ENCODE results near the gene HMOX1. TPM values are rescaled to one million over a fixed set of nuclear protein-coding genes. Genes with fewer than 3 reads are reported as not detected.

Gene HMOX1
- total and polyA plus RNA-seq, 2 of the 13 experiments (the other 11 are each of a cell fraction or from before 2014, with no cell fraction given) = 53.6 to 67.4 TPM

DNA sequence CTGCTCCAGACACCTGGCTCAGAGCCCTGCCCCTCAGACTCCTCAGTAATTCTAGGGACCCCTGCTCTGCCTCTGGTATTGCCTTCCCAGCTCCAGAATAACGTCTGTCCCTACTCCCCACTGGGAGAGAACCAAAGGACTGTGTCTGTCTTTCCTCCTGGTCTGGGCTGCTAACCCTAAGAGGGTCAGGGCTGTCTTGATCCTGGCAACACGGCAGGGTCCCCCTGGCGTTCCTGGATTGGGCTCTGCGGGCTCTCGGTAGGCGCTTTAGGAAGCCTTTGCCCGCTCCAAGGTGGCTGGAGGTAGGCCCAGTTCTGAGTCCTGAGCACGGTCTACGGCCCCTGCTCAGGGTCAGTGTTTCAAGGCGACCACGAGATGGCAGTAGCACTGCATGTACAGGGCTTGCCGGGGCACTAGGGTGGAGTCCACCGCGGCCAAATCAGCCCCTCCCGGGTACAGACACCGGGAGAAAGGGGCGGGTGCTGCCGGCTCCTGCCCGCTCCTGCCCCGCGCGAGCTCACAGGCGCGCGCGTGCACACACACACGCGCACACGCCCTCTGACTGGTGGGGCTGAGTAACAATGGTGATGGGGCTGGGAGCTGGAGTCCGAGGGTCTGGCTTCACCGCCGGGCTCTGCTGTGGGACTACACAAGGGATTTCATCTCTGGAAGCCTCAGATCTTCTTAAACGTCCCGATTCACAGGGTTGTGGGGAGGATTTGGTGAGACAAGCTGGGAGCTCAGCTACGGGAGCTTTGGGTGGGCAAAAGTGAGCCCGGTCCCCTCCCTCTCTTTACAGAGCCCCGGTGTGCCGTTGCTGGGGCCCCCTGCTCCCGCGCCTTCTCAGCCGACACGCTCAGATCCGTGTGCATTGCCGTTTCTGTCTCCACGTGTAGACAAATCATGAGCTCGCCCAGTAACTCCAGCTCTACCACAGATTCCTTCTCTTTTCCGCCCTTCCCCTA, 30.1 kb upstream of the HMOX1 start (continued):
- TF ChIP-seq, protein P1, sequence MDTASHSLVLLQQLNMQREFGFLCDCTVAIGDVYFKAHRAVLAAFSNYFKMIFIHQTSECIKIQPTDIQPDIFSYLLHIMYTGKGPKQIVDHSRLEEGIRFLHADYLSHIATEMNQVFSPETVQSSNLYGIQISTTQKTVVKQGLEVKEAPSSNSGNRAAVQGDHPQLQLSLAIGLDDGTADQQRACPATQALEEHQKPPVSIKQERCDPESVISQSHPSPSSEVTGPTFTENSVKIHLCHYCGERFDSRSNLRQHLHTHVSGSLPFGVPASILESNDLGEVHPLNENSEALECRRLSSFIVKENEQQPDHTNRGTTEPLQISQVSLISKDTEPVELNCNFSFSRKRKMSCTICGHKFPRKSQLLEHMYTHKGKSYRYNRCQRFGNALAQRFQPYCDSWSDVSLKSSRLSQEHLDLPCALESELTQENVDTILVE (CRISPR knock-in tag; IDR thresholded peaks at IDR 0.05) = no peak
- TF ChIP-seq RBFOX2 (IDR thresholded peaks at IDR 0.05; ENCODE audit: low read depth, low read length) (peak; percentile 73), YEATS4 (CRISPR knock-in tag; IDR thresholded peaks at IDR 0.05; ENCODE audit: borderline replicate concordance) (peak; percentile 58; the same call in 1 of the 2 replicates), ZNF343 (CRISPR knock-in tag; IDR thresholded peaks at IDR 0.05) (no peak), ZBTB7A (CRISPR knock-in tag; IDR thresholded peaks at IDR 0.05) (peak; percentile 70), ZBTB42 (CRISPR knock-in tag; IDR thresholded peaks at IDR 0.05) (no peak), HNF4G (IDR thresholded peaks at IDR 0.05; ENCODE audit: borderline replicate concordance, low read depth, low read length) (peak; percentile 15; the same call in 1 of the 2 replicates), HNF4G (CRISPR knock-in tag; IDR thresholded peaks at IDR 0.05; ENCODE audit: borderline replicate concordance, low read depth) (no peak), TAF1 (CRISPR knock-in tag; IDR thresholded peaks at IDR 0.05) (peak; percentile 42; the same call in 1 of the 2 replicates), SMAD3 (CRISPR knock-in tag; IDR thresholded peaks at IDR 0.05) (0 out of 2 replicates have a peak, but pooled peaks have one; percentile 29), ELF4 (CRISPR knock-in tag; IDR thresholded peaks at IDR 0.05; ENCODE audit: borderline replicate concordance) (no peak), FOXP1 (IDR thresholded peaks at IDR 0.05) (no peak), FOXP1 (CRISPR knock-in tag; IDR thresholded peaks at IDR 0.05) (no peak), AKAP8 (CRISPR knock-in tag; IDR thresholded peaks at IDR 0.05) (peak; percentile 76; the same call in 1 of the 2 replicates), ZMYM2 (CRISPR knock-in tag; IDR thresholded peaks at IDR 0.05) (no peak), ZFY (CRISPR knock-in tag; IDR thresholded peaks at IDR 0.05) (peak; percentile 52; the same call in 1 of the 2 replicates), PHF20 (CRISPR knock-in tag; IDR thresholded peaks at IDR 0.05) (no peak)
- TF ChIP-seq, protein P2, sequence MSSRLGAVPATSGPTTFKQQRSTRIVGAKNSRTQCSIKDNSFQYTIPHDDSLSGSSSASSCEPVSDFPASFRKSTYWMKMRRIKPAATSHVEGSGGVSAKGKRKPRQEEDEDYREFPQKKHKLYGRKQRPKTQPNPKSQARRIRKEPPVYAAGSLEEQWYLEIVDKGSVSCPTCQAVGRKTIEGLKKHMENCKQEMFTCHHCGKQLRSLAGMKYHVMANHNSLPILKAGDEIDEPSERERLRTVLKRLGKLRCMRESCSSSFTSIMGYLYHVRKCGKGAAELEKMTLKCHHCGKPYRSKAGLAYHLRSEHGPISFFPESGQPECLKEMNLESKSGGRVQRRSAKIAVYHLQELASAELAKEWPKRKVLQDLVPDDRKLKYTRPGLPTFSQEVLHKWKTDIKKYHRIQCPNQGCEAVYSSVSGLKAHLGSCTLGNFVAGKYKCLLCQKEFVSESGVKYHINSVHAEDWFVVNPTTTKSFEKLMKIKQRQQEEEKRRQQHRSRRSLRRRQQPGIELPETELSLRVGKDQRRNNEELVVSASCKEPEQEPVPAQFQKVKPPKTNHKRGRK (CRISPR knock-in tag; IDR thresholded peaks at IDR 0.05) = no peak
- TF ChIP-seq, protein P3, sequence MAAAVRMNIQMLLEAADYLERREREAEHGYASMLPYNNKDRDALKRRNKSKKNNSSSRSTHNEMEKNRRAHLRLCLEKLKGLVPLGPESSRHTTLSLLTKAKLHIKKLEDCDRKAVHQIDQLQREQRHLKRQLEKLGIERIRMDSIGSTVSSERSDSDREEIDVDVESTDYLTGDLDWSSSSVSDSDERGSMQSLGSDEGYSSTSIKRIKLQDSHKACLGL (CRISPR knock-in tag; IDR thresholded peaks at IDR 0.05) = 0 out of 2 replicates have a peak, but pooled peaks have one; percentile 42
- TF ChIP-seq, protein P4, sequence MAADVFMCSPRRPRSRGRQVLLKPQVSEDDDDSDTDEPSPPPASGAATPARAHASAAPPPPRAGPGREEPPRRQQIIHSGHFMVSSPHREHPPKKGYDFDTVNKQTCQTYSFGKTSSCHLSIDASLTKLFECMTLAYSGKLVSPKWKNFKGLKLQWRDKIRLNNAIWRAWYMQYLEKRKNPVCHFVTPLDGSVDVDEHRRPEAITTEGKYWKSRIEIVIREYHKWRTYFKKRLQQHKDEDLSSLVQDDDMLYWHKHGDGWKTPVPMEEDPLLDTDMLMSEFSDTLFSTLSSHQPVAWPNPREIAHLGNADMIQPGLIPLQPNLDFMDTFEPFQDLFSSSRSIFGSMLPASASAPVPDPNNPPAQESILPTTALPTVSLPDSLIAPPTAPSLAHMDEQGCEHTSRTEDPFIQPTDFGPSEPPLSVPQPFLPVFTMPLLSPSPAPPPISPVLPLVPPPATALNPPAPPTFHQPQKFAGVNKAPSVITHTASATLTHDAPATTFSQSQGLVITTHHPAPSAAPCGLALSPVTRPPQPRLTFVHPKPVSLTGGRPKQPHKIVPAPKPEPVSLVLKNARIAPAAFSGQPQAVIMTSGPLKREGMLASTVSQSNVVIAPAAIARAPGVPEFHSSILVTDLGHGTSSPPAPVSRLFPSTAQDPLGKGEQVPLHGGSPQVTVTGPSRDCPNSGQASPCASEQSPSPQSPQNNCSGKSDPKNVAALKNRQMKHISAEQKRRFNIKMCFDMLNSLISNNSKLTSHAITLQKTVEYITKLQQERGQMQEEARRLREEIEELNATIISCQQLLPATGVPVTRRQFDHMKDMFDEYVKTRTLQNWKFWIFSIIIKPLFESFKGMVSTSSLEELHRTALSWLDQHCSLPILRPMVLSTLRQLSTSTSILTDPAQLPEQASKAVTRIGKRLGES (CRISPR knock-in tag; IDR thresholded peaks at IDR 0.05; ENCODE audit: borderline replicate concordance) = no peak
- TF ChIP-seq, protein P5, sequence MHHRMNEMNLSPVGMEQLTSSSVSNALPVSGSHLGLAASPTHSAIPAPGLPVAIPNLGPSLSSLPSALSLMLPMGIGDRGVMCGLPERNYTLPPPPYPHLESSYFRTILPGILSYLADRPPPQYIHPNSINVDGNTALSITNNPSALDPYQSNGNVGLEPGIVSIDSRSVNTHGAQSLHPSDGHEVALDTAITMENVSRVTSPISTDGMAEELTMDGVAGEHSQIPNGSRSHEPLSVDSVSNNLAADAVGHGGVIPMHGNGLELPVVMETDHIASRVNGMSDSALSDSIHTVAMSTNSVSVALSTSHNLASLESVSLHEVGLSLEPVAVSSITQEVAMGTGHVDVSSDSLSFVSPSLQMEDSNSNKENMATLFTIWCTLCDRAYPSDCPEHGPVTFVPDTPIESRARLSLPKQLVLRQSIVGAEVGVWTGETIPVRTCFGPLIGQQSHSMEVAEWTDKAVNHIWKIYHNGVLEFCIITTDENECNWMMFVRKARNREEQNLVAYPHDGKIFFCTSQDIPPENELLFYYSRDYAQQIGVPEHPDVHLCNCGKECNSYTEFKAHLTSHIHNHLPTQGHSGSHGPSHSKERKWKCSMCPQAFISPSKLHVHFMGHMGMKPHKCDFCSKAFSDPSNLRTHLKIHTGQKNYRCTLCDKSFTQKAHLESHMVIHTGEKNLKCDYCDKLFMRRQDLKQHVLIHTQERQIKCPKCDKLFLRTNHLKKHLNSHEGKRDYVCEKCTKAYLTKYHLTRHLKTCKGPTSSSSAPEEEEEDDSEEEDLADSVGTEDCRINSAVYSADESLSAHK (CRISPR knock-in tag; IDR thresholded peaks at IDR 0.05; ENCODE audit: borderline replicate concordance) = no peak
